Islet of Langerhans (tissue), 1 donor: ENCODE measurements around the gene SLU7.

Source experiments
- FAIRE-seq: peaks from one replicate; lab custom pipeline; 2011; peaks lifted over from hg19 to GRCh38; lab: Jason Lieb, UNC

SLU7 gene

GRCh38 chr5:160363660-160364395 lies 55.1 kb downstream of the SLU7 start:
- FAIRE-seq = no peak

GRCh38 chr5:160363211-160363610 lies 55.7 kb downstream of the SLU7 start:
- FAIRE-seq = no peak

GRCh38 chr5:160361624-160362228 lies 57.2 kb downstream of the SLU7 start:
- FAIRE-seq = no peak

- FAIRE-seq = no peak
Measured at GRCh38 chr5:160360310-160360709, 58.6 kb downstream of the SLU7 start.

- FAIRE-seq = no peak
Measured at GRCh38 chr5:160359816-160360215, 59.1 kb downstream of the SLU7 start.

GRCh38 chr5:160359242-160359641 lies 59.6 kb downstream of the SLU7 start:
- FAIRE-seq = no peak

GRCh38 chr5:160357861-160358411 lies 60.9 kb downstream of the SLU7 start:
- FAIRE-seq = no peak

- FAIRE-seq = no peak
Measured at GRCh38 chr5:160357394-160357793, 61.5 kb downstream of the SLU7 start.

- FAIRE-seq = no peak
Measured at GRCh38 chr5:160356550-160357347, 62.1 kb downstream of the SLU7 start.

GRCh38 chr5:160354666-160355065 lies 64.2 kb downstream of the SLU7 start:
- no peak for FAIRE-seq

GRCh38 chr5:160353379-160353778 lies 65.5 kb downstream of the SLU7 start:
- no peak for FAIRE-seq

GRCh38 chr5:160352308-160352707 lies 66.6 kb downstream of the SLU7 start:
- FAIRE-seq = no peak
